ENCODE data around the gene IQCK.

The IQCK gene

GRCh38 chr16:19860166-19861041 lies 142.3 kb downstream of the IQCK start:
- H3K27me3 ChIP-seq (ENCODE audit: control insufficient read depth, insufficient read depth, low read length) = no peaks in the 10 kb centered on the region
- no peaks in the 10 kb centered on the region for H3K9me3 ChIP-seq (ENCODE audit: control insufficient read depth, low read depth, low read length)
- peak overlapping the region; percentile 68 for H3K9ac ChIP-seq (ENCODE audit: low read length)
- peak overlapping the region; percentile 95 for H3K27ac ChIP-seq (ENCODE audit: low read length)
- peaks cover 56% of the 10 kb centered on the region for H3K4me1 ChIP-seq (ENCODE audit: control insufficient read depth, low read depth, low read length)
- H3K36me3 ChIP-seq (ENCODE audit: control insufficient read depth, low read depth, low read length) = peaks cover 40% of the 10 kb centered on the region
- peak overlapping the region; percentile 66 for H3K4me3 ChIP-seq (ENCODE audit: low read length)

GRCh38 chr16:19861133-19861532 lies 143.1 kb downstream of the IQCK start:
- Histone ChIP-seq H3K4me1 (ENCODE audit: control insufficient read depth, low read depth, low read length) (peaks cover 53% of the 10 kb centered on the region), H3K9me3 (ENCODE audit: control insufficient read depth, low read depth, low read length) (no peaks in the 10 kb centered on the region), H3K27me3 (ENCODE audit: control insufficient read depth, insufficient read depth, low read length) (no peaks in the 10 kb centered on the region), H3K27ac (ENCODE audit: low read length) (peak overlapping the region; percentile 85), H3K9ac (ENCODE audit: low read length) (peak overlapping the region; percentile 68), H3K4me3 (ENCODE audit: low read length) (peak overlapping the region; percentile 66), H3K36me3 (ENCODE audit: control insufficient read depth, low read depth, low read length) (peaks cover 44% of the 10 kb centered on the region)

GRCh38 chr16:19861811-19862327 lies 143.8 kb downstream of the IQCK start:
- Histone ChIP-seq H3K27ac (ENCODE audit: low read length) (peak overlapping the region; percentile 85), H3K27me3 (ENCODE audit: control insufficient read depth, insufficient read depth, low read length) (no peaks in the 10 kb centered on the region), H3K9me3 (ENCODE audit: control insufficient read depth, low read depth, low read length) (no peaks in the 10 kb centered on the region), H3K36me3 (ENCODE audit: control insufficient read depth, low read depth, low read length) (peaks cover 48% of the 10 kb centered on the region), H3K4me3 (ENCODE audit: low read length) (peak overlapping the region; percentile 66), H3K9ac (ENCODE audit: low read length) (peak overlapping the region; percentile 68), H3K4me1 (ENCODE audit: control insufficient read depth, low read depth, low read length) (peaks cover 47% of the 10 kb centered on the region)

GRCh38 chr16:19863990-19864389 lies 145.9 kb downstream of the IQCK start:
- no peak overlapping the region for H3K4me3 ChIP-seq (ENCODE audit: low read length)
- H3K36me3 ChIP-seq (ENCODE audit: control insufficient read depth, low read depth, low read length) = peaks cover 53% of the 10 kb centered on the region
- no peak overlapping the region for H3K27ac ChIP-seq (ENCODE audit: low read length)
- H3K9me3 ChIP-seq (ENCODE audit: control insufficient read depth, low read depth, low read length) = no peaks in the 10 kb centered on the region
- H3K4me1 ChIP-seq (ENCODE audit: control insufficient read depth, low read depth, low read length) = peaks cover 32% of the 10 kb centered on the region
- no peaks in the 10 kb centered on the region for H3K27me3 ChIP-seq (ENCODE audit: control insufficient read depth, insufficient read depth, low read length)
- no peak overlapping the region for H3K9ac ChIP-seq (ENCODE audit: low read length)

GRCh38 chr16:19864566-19864965 lies 146.5 kb downstream of the IQCK start:
- H3K27me3 ChIP-seq (ENCODE audit: control insufficient read depth, insufficient read depth, low read length) = no peaks in the 10 kb centered on the region

GRCh38 chr16:19868421-19868820 lies 150.3 kb downstream of the IQCK start:
- Histone ChIP-seq H3K36me3 (ENCODE audit: control insufficient read depth, low read depth, low read length) (peaks cover 66% of the 10 kb centered on the region), H3K4me1 (ENCODE audit: control insufficient read depth, low read depth, low read length) (no peaks in the 10 kb centered on the region), H3K27me3 (ENCODE audit: control insufficient read depth, insufficient read depth, low read length) (no peaks in the 10 kb centered on the region), H3K9me3 (ENCODE audit: control insufficient read depth, low read depth, low read length) (no peaks in the 10 kb centered on the region), H3K27ac (ENCODE audit: low read length) (no peak overlapping the region), H3K4me3 (ENCODE audit: low read length) (no peak overlapping the region), H3K9ac (ENCODE audit: low read length) (no peak overlapping the region)

More at GRCh38 chr16:19864566-19864965, 146.5 kb downstream of the IQCK start:
- H3K36me3 ChIP-seq (ENCODE audit: control insufficient read depth, low read depth, low read length) = peaks cover 51% of the 10 kb centered on the region
- H3K4me1 ChIP-seq (ENCODE audit: control insufficient read depth, low read depth, low read length) = peaks cover 27% of the 10 kb centered on the region
- no peak overlapping the region for H3K27ac ChIP-seq (ENCODE audit: low read length)
- no peaks in the 10 kb centered on the region for H3K9me3 ChIP-seq (ENCODE audit: control insufficient read depth, low read depth, low read length)
- no peak overlapping the region for H3K4me3 ChIP-seq (ENCODE audit: low read length)
- H3K9ac ChIP-seq (ENCODE audit: low read length) = no peak overlapping the region

GRCh38 chr16:19871721-19872120 lies 153.7 kb downstream of the IQCK start:
- H3K36me3 ChIP-seq (ENCODE audit: control insufficient read depth, low read depth, low read length) = peaks cover 49% of the 10 kb centered on the region

GRCh38 chr16:19872179-19872863 lies 154.2 kb downstream of the IQCK start:
- H3K9ac ChIP-seq (ENCODE audit: low read length) = no peak overlapping the region
- H3K36me3 ChIP-seq (ENCODE audit: control insufficient read depth, low read depth, low read length) = peaks cover 43% of the 10 kb centered on the region
- no peaks in the 10 kb centered on the region for H3K9me3 ChIP-seq (ENCODE audit: control insufficient read depth, low read depth, low read length)
- H3K27ac ChIP-seq (ENCODE audit: low read length) = no peak overlapping the region
- H3K27me3 ChIP-seq (ENCODE audit: control insufficient read depth, insufficient read depth, low read length) = no peaks in the 10 kb centered on the region
- peaks cover 13% of the 10 kb centered on the region for H3K4me1 ChIP-seq (ENCODE audit: control insufficient read depth, low read depth, low read length)
- no peak overlapping the region for H3K4me3 ChIP-seq (ENCODE audit: low read length)

More at GRCh38 chr16:19871721-19872120, 153.7 kb downstream of the IQCK start:
- Histone ChIP-seq H3K9me3 (ENCODE audit: control insufficient read depth, low read depth, low read length) (no peaks in the 10 kb centered on the region), H3K4me3 (ENCODE audit: low read length) (no peak overlapping the region), H3K27me3 (ENCODE audit: control insufficient read depth, insufficient read depth, low read length) (no peaks in the 10 kb centered on the region), H3K9ac (ENCODE audit: low read length) (no peak overlapping the region), H3K27ac (ENCODE audit: low read length) (no peak overlapping the region), H3K4me1 (ENCODE audit: control insufficient read depth, low read depth, low read length) (peaks cover 11% of the 10 kb centered on the region)

GRCh38 chr16:19872935-19873334 lies 154.9 kb downstream of the IQCK start:
- no peak overlapping the region for H3K4me3 ChIP-seq (ENCODE audit: low read length)
- H3K9ac ChIP-seq (ENCODE audit: low read length) = no peak overlapping the region
- no peak overlapping the region for H3K27ac ChIP-seq (ENCODE audit: low read length)
- H3K9me3 ChIP-seq (ENCODE audit: control insufficient read depth, low read depth, low read length) = no peaks in the 10 kb centered on the region
- H3K36me3 ChIP-seq (ENCODE audit: control insufficient read depth, low read depth, low read length) = peaks cover 40% of the 10 kb centered on the region
- H3K4me1 ChIP-seq (ENCODE audit: control insufficient read depth, low read depth, low read length) = peaks cover 13% of the 10 kb centered on the region
- no peaks in the 10 kb centered on the region for H3K27me3 ChIP-seq (ENCODE audit: control insufficient read depth, insufficient read depth, low read length)

GRCh38 chr16:19874026-19874425 lies 156.0 kb downstream of the IQCK start:
- Histone ChIP-seq H3K9ac (ENCODE audit: low read length) (no peak overlapping the region), H3K4me1 (ENCODE audit: control insufficient read depth, low read depth, low read length) (peaks cover 18% of the 10 kb centered on the region), H3K9me3 (ENCODE audit: control insufficient read depth, low read depth, low read length) (no peaks in the 10 kb centered on the region), H3K36me3 (ENCODE audit: control insufficient read depth, low read depth, low read length) (peaks cover 36% of the 10 kb centered on the region), H3K27me3 (ENCODE audit: control insufficient read depth, insufficient read depth, low read length) (no peaks in the 10 kb centered on the region), H3K4me3 (ENCODE audit: low read length) (no peak overlapping the region), H3K27ac (ENCODE audit: low read length) (no peak overlapping the region)

GRCh38 chr16:19874851-19875546 lies 156.9 kb downstream of the IQCK start:
- peaks cover 29% of the 10 kb centered on the region for H3K36me3 ChIP-seq (ENCODE audit: control insufficient read depth, low read depth, low read length)
- no peaks in the 10 kb centered on the region for H3K9me3 ChIP-seq (ENCODE audit: control insufficient read depth, low read depth, low read length)
- H3K9ac ChIP-seq (ENCODE audit: low read length) = no peak overlapping the region
- no peak overlapping the region for H3K27ac ChIP-seq (ENCODE audit: low read length)
- no peak overlapping the region for H3K4me3 ChIP-seq (ENCODE audit: low read length)
- H3K4me1 ChIP-seq (ENCODE audit: control insufficient read depth, low read depth, low read length) = peaks cover 25% of the 10 kb centered on the region
- no peaks in the 10 kb centered on the region for H3K27me3 ChIP-seq (ENCODE audit: control insufficient read depth, insufficient read depth, low read length)

Data from iPS-18a (cell line).